SK-N-SH (cell line): ENCODE results near the gene APRT. TPM values are rescaled to one million over a fixed set of nuclear protein-coding genes. Genes with fewer than 3 reads are reported as not detected.

Experiments
- polyA plus RNA-seq, 3 experiments: library from polyadenylated mRNA; depleted of rRNA; stranded (reverse); fragments of >200 nt; gene quantifications; 2 replicates each; pipeline ENCODE4 v1.2.3, GENCODE V29; 2012

The APRT gene
- polyA plus RNA-seq, 1 of the 3 experiments (the other 2 are of a cell fraction): 192 TPM

Other genes starting within 250 kb of the APRT start
- 18.1 and 32.7 TPM in 2 replicates for gene ZC3H18, start 241.5 kb downstream of the APRT start, polyA plus RNA-seq (2012; rRNA removed)
- gene IL17C, start 173.4 kb downstream of the APRT start, polyA plus RNA-seq (2012; rRNA removed): 0.07 TPM in 1 of 2 replicates, not detected in the other
- gene CYBA, start 160.9 kb downstream of the APRT start, polyA plus RNA-seq (2012; rRNA removed): 116 and 176 TPM in 2 replicates
- gene MVD, start 148.8 kb downstream of the APRT start, polyA plus RNA-seq (2012; rRNA removed): 14.7 and 15.7 TPM in 2 replicates
- gene SNAI3, start 125.4 kb downstream of the APRT start, polyA plus RNA-seq (2012; rRNA removed): 0.03 and 0.18 TPM in 2 replicates
- gene RNF166, start 105.5 kb downstream of the APRT start, polyA plus RNA-seq (2012; rRNA removed): 17.0 and 17.2 TPM in 2 replicates
- gene CTU2, start 105.4 kb downstream of the APRT start, polyA plus RNA-seq (2012; rRNA removed): 16.2 and 16.5 TPM in 2 replicates
- 111 and 184 TPM in 2 replicates for gene PIEZO1, start 26.7 kb downstream of the APRT start, polyA plus RNA-seq (2012; rRNA removed)
- 3.1 and 6.1 TPM in 2 replicates for gene CDT1, start 8.1 kb downstream of the APRT start, polyA plus RNA-seq (2012; rRNA removed)
- gene GALNS, start 45.0 kb upstream of the APRT start, polyA plus RNA-seq (2012; rRNA removed): 13.8 and 16.5 TPM in 2 replicates
- 73.9 and 74.4 TPM in 2 replicates for gene TRAPPC2L, start 45.2 kb upstream of the APRT start, polyA plus RNA-seq (2012; rRNA removed)
- gene PABPN1L, start 54.7 kb upstream of the APRT start, polyA plus RNA-seq (2012; rRNA removed): not detected in 2 replicates
- not detected in 2 replicates for gene CBFA2T3, start 165.3 kb upstream of the APRT start, polyA plus RNA-seq (2012; rRNA removed)